ENCODE data around the gene CSF3.

DNA sequence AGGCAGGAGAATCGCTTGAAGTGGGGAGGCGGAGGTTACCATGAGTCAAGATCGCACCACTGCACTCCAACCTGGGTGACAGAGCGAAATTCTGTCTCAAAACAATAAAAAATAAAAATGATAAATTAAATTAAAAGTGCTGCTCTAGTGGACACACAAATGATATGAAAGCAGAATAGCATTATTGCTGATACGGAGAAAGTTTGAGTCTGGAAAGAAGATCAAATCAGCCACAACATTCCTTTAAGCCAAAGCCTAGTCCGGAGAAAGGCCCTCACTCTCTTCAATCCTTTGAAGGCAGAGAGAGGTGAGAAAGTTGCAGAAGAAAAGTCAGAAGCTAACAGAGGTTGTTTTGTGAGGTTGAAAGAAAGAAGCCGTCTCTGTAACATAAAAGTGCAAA lies 15.1 kb upstream of the CSF3 start:
- TF ChIP-seq, protein P1, sequence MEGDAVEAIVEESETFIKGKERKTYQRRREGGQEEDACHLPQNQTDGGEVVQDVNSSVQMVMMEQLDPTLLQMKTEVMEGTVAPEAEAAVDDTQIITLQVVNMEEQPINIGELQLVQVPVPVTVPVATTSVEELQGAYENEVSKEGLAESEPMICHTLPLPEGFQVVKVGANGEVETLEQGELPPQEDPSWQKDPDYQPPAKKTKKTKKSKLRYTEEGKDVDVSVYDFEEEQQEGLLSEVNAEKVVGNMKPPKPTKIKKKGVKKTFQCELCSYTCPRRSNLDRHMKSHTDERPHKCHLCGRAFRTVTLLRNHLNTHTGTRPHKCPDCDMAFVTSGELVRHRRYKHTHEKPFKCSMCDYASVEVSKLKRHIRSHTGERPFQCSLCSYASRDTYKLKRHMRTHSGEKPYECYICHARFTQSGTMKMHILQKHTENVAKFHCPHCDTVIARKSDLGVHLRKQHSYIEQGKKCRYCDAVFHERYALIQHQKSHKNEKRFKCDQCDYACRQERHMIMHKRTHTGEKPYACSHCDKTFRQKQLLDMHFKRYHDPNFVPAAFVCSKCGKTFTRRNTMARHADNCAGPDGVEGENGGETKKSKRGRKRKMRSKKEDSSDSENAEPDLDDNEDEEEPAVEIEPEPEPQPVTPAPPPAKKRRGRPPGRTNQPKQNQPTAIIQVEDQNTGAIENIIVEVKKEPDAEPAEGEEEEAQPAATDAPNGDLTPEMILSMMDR (conservative IDR thresholded peaks at IDR 0.05 in 1 of 2, IDR thresholded peaks at IDR 0.05 in 1 of 2; ENCODE audit: low read depth in 1 of 2, low read length in 2 of 2): no peak
- no peak for TF ChIP-seq EZH2 (IDR thresholded peaks at IDR 0.05; ENCODE audit: low read length, missing control alignments)
